DND-41 (cell line): ENCODE data around the gene TRIM24.

Source experiments
- CTCF ChIP-seq: IDR thresholded peaks from 2 replicates; pipeline ENCODE4 v1.5.1; 2012; ENCODE audit warnings: borderline replicate concordance, low read length, moderate library complexity, mild to moderate bottlenecking; ENCODE audit not compliant: poor library complexity, severe bottlenecking; ENCODE audit errors: extremely low read depth
- EZH2 ChIP-seq: IDR thresholded peaks from 3 replicates; pipeline ENCODE4 v1.6.1; 2012; ENCODE audit warnings: borderline replicate concordance, low read depth, mild to moderate bottlenecking, moderate library complexity, low read length, inconsistent platforms; ENCODE audit not compliant: severe bottlenecking

GRCh38 chr7:138618506-138618905 lies 158.4 kb downstream of the TRIM24 start:
- no peak for TF ChIP-seq CTCF
- no peak for TF ChIP-seq EZH2
